B cell (primary cell): ENCODE results near the gene PTPRU. TPM values are rescaled to one million over a fixed set of nuclear protein-coding genes. Genes with fewer than 3 reads are reported as not detected.
"Not testable (repeated sequence)": the region's sequence is repeated elsewhere in the genome, so short reads cannot be mapped to it uniquely, and the experiment has no call there.

Experiments
- ATAC-seq: fragments of 200-7000 bp; cut with Tn5 transposase; one replicate; pipeline ENCODE4 v1.10.0; 2021; ENCODE audit warnings: low read depth, mild to moderate bottlenecking, moderate number of reproducible peaks, moderate library complexity
- CTCF ChIA-PET: fragments of 350-600 bp; sonication (Branson Sonifier 250); formaldehyde crosslinking; loops from one replicate; lab custom pipeline; 2021; ENCODE audit warnings: antibody characterized with exemption, inconsistent platforms; lab: Charles Lee
- POLR2A ChIA-PET: fragments of 350-600 bp; sonication (Branson Sonifier 250); formaldehyde crosslinking; loops from one replicate; lab custom pipeline; 2021; ENCODE audit warnings: antibody characterized with exemption; lab: Charles Lee
- DNase-seq: peaks from one replicate; pipeline ENCODE4 v3.0.0; 2013
- H2AFZ ChIP-seq: 2 replicates; pipeline ENCODE4 v1.6.1; 2012; ENCODE audit warnings: mild to moderate bottlenecking, low read depth, low read length; ENCODE audit not compliant: insufficient read depth, poor library complexity, severe bottlenecking
- H3K27ac ChIP-seq, 2 donors: 1 replicate in 1 of 2; 2 replicates in 1 of 2; pipeline ENCODE4 v1.5.1; 2012 to 2013; ENCODE audit warnings: low read length in 2 of 2, mild to moderate bottlenecking in 2 of 2, moderate library complexity in 1 of 2
- H3K27me3 ChIP-seq, 4 experiments: fragments of 200-600 bp in 1 of 4; sonication (generic) in 1 of 4; replicated peaks in 1 of 4; 1 replicate in 2 of 4; 2 replicates in 2 of 4; pipeline versions ENCODE4 v1.6.1 to v1.7.0; 2013 to 2016; ENCODE audit warnings: low read length in 3 of 4, mild to moderate bottlenecking in 2 of 4, mixed read lengths in 1 of 4, moderate library complexity in 1 of 4; ENCODE audit not compliant: insufficient read depth in 4 of 4, control insufficient read depth in 3 of 4; ENCODE audit errors: control extremely low read depth in 1 of 4
- H3K36me3 ChIP-seq, 2 experiments: replicated peaks in 1 of 2; 1 replicate in 1 of 2; 2 replicates in 1 of 2; pipeline versions ENCODE4 v1.6.1 to v1.7.1; 2013; ENCODE audit warnings: low read length in 1 of 2; ENCODE audit not compliant: insufficient read depth in 2 of 2, control insufficient read depth in 1 of 2; ENCODE audit errors: control extremely low read depth in 1 of 2, extremely low read depth in 1 of 2
- H3K4me1 ChIP-seq, 2 donors: fragments of 200-600 bp in 1 of 2; sonication (generic) in 1 of 2; 1 replicate in 1 of 2; 2 replicates in 1 of 2; pipeline versions ENCODE4 v1.5.1 to v1.6.1; 2013 to 2017; ENCODE audit warnings: low read length in 2 of 2; ENCODE audit not compliant: control insufficient read depth in 2 of 2, insufficient read depth in 2 of 2
- H3K4me2 ChIP-seq: replicated peaks from 2 replicates; pipeline ENCODE3; 2012; ENCODE audit warnings: mild to moderate bottlenecking, low read depth, low read length; ENCODE audit not compliant: poor library complexity, severe bottlenecking
- H3K4me3 ChIP-seq, 5 experiments: fragments of 200-600 bp in 1 of 5; sonication (generic) in 1 of 5; 1 replicate in 3 of 5; 2 replicates in 2 of 5; pipeline versions ENCODE4 v1.5.1 to v1.7.0; 2011 to 2016; ENCODE audit warnings: low read length in 4 of 5, mild to moderate bottlenecking in 4 of 5, low read depth in 2 of 5, control low read depth in 1 of 5, moderate library complexity in 1 of 5; ENCODE audit not compliant: insufficient read depth in 1 of 5; ENCODE audit errors: control extremely low read depth in 1 of 5, extremely low read depth in 1 of 5
- H3K79me2 ChIP-seq: fragments of 200-600 bp; sonication (generic); one replicate; pipeline ENCODE4 v1.6.0; 2016; ENCODE audit warnings: low read length; ENCODE audit not compliant: control insufficient read depth, insufficient read depth
- H3K9ac ChIP-seq: fragments of 200-600 bp; sonication (generic); 2 replicates; pipeline ENCODE4 v1.6.1; 2017; ENCODE audit warnings: mild to moderate bottlenecking, low read length, moderate library complexity
- H3K9me3 ChIP-seq, 3 donors: one replicate each; pipeline versions ENCODE4 v1.6.1 to v1.7.1; 2013; ENCODE audit warnings: low read length in 2 of 3; ENCODE audit not compliant: control insufficient read depth in 2 of 3, insufficient read depth in 1 of 3; ENCODE audit errors: control extremely low read depth in 1 of 3
- H4K20me1 ChIP-seq: 2 replicates; pipeline ENCODE4 v1.6.0; 2012; ENCODE audit warnings: mild to moderate bottlenecking, low read length; ENCODE audit not compliant: insufficient read depth, control insufficient read depth, poor library complexity, severe bottlenecking
- H3K27ac Mint-ChIP-seq: one replicate; pipeline ENCODE4 v1.8.0; 2021; ENCODE audit warnings: mixed read lengths
- H3K27me3 Mint-ChIP-seq: one replicate; pipeline ENCODE4 v1.8.0; 2021; ENCODE audit warnings: mixed read lengths
- H3K4me1 Mint-ChIP-seq: one replicate; pipeline ENCODE4 v1.8.0; 2021; ENCODE audit warnings: mixed read lengths
- H3K4me3 Mint-ChIP-seq: one replicate; pipeline ENCODE4 v1.8.0; 2021; ENCODE audit warnings: mixed read lengths
- H3K9me3 Mint-ChIP-seq: one replicate; pipeline ENCODE4 v1.8.0; 2022; ENCODE audit warnings: mixed read lengths; ENCODE audit not compliant: insufficient read depth
- CTCF ChIP-seq: fragments of 200-600 bp; IDR thresholded peaks from one replicate; pipeline ENCODE4 v1.8.0; 2022; ENCODE audit warnings: antibody characterized with exemption, mild to moderate bottlenecking
- EZH2 ChIP-seq: IDR thresholded peaks from 2 replicates; pipeline ENCODE4 v1.6.1; 2012; ENCODE audit warnings: borderline replicate concordance, low read depth, mild to moderate bottlenecking, moderate library complexity, low read length; ENCODE audit not compliant: insufficient read depth, poor library complexity, severe bottlenecking
- WGBS: methylation state at CpG from one replicate; pipeline ENCODE4 v1.1.5; 2013; ENCODE audit warnings: missing lambda C conversion rate; ENCODE audit not compliant: insufficient coverage; 5-methylcytosine and 5-hydroxymethylcytosine counted together
- intact Hi-C: fragments of 100-400 bp; cut with micrococcal nuclease; formaldehyde crosslinking; loops from one replicate; pipeline ENCODE4 v1.10.0; 2022
- polyA plus RNA-seq: library from polyadenylated mRNA; depleted of rRNA; stranded (reverse); fragments of >200 nt; gene quantifications from 2 replicates; pipeline ENCODE4 v1.2.3, GENCODE V29; 2012
- total RNA-seq, 2 donors: library from RNA; stranded (reverse); fragments of 120-200 nt in 1 of 2; gene quantifications; 1 replicate in 1 of 2; 2 replicates in 1 of 2; pipeline versions ENCODE4 v1.2.3 to v1.2.4, GENCODE V29; 2013 to 2022

Gene PTPRU
- total and polyA plus RNA-seq, 2 donors (not counting 1 experiment from before 2014, with no cell fraction given): 0.10 to 0.25 TPM

- H3K27ac ChIP-seq: no peak overlapping the region
- no peak for DNase-seq
- POLR2A ChIA-PET: no interaction called here
- no peaks in the 10 kb centered on the region for H4K20me1 ChIP-seq
- no peak overlapping the region for H2AFZ ChIP-seq
- Mint-ChIP-seq H3K9me3 (no peaks in the 10 kb centered on the region), H3K4me3 (no peak overlapping the region), H3K27ac (no peak overlapping the region), H3K4me1 (no peaks in the 10 kb centered on the region), H3K27me3 (no peaks in the 10 kb centered on the region)
- no peaks in the 10 kb centered on the region for H3K27me3 ChIP-seq
- H3K4me1 ChIP-seq: no peaks in the 10 kb centered on the region
- no peak overlapping the region for H3K9ac ChIP-seq
- ATAC-seq: no peak
- WGBS: 95% methylated on average over 21 of the region's 24 CpGs
- no peaks in the 10 kb centered on the region for H3K9me3 ChIP-seq
- H3K4me2 ChIP-seq: no peak overlapping the region
- no peak overlapping the region for H3K4me3 ChIP-seq
- H3K36me3 ChIP-seq: no peaks in the 10 kb centered on the region
- intact Hi-C loops: no loop called here
- TF ChIP-seq CTCF (no peak), EZH2 (no peak)
- H3K79me2 ChIP-seq: no peaks in the 10 kb centered on the region
- CTCF ChIA-PET: no interaction called here
Measured at GRCh38 chr1:29312469-29313461, 76.4 kb downstream of the PTPRU start.

GRCh38 chr1:29314685-29315084 is 78.4 kb downstream of the PTPRU start:
- CTCF ChIA-PET, H3K4me1 ChIP-seq, H3K4me1 Mint-ChIP-seq, H3K9me3 ChIP-seq, H3K27ac Mint-ChIP-seq, H3K79me2 ChIP-seq, H3K4me2 ChIP-seq, H3K4me3 ChIP-seq, H4K20me1 ChIP-seq, ATAC-seq, DNase-seq, H3K9ac ChIP-seq, H3K27me3 Mint-ChIP-seq, POLR2A ChIA-PET, H3K9me3 Mint-ChIP-seq, H3K27ac ChIP-seq, H3K4me3 Mint-ChIP-seq, H3K27me3 ChIP-seq, H3K36me3 ChIP-seq, intact Hi-C loops, H2AFZ ChIP-seq: not testable (repeated sequence)
- WGBS: 79% methylated on average over 7 of the region's 8 CpGs
